SJSA1 (cell line): ENCODE measurements around the gene RAD52. TPM values are rescaled to one million over a fixed set of nuclear protein-coding genes. Genes with fewer than 3 reads are reported as not detected.

Experiments
- DNase-seq, 2 experiments: peaks; one replicate each; pipeline ENCODE4 v3.0.0-alpha.2; 2015 to 2020; ENCODE audit warnings: low spot score in 2 of 2, low read depth in 1 of 2
- H3K27ac ChIP-seq: fragments of 250-450 bp; sonication (Bioruptor Pico); 2 replicates; pipeline ENCODE4 v1.5.1; 2020; ENCODE audit warnings: mild to moderate bottlenecking, moderate library complexity
- H3K27me3 ChIP-seq: fragments of 250-450 bp; sonication (Bioruptor Pico); replicated peaks from 2 replicates; pipeline ENCODE4 v1.5.1; 2020; ENCODE audit warnings: mild to moderate bottlenecking, moderate library complexity
- H3K36me3 ChIP-seq: fragments of 250-450 bp; sonication (Bioruptor Pico); 2 replicates; pipeline ENCODE4 v1.5.1; 2020; ENCODE audit warnings: mild to moderate bottlenecking
- H3K4me1 ChIP-seq: fragments of 250-450 bp; sonication (Bioruptor Pico); replicated peaks from 2 replicates; pipeline ENCODE4 v1.6.1; 2021; ENCODE audit warnings: mild to moderate bottlenecking
- H3K4me3 ChIP-seq: fragments of 250-450 bp; sonication (Bioruptor Pico); 2 replicates; pipeline ENCODE4 v1.5.1; 2020; ENCODE audit warnings: mild to moderate bottlenecking
- H3K9me3 ChIP-seq: fragments of 250-450 bp; sonication (Bioruptor Pico); replicated peaks from 2 replicates; pipeline ENCODE4 v1.5.1; 2020; ENCODE audit warnings: mild to moderate bottlenecking
- total RNA-seq: library from RNA; depleted of rRNA; stranded (reverse); fragments of >200 nt; shearing (Covaris generic); gene quantifications from 2 replicates; pipeline ENCODE4 v1.2.3, GENCODE V29; 2014

Gene RAD52
- total RNA-seq, 1 experiment from 2014 or later = 13.1 TPM

- Histone ChIP-seq H3K9me3 (no peaks in the 10 kb centered on the region), H3K4me1 (no peaks in the 10 kb centered on the region), H3K27me3 (no peaks in the 10 kb centered on the region), H3K27ac (no peak overlapping the region), H3K4me3 (no peak overlapping the region), H3K36me3 (peaks cover 89% of the 10 kb centered on the region)
- no peak for DNase-seq
Measured at GRCh38 chr12:903055-903454, 46.4 kb downstream of the RAD52 start.

GRCh38 chr12:902581-902980 lies 46.9 kb downstream of the RAD52 start:
- DNase-seq = no peak
- Histone ChIP-seq H3K4me3 (no peak overlapping the region), H3K9me3 (no peaks in the 10 kb centered on the region), H3K27ac (no peak overlapping the region), H3K4me1 (no peaks in the 10 kb centered on the region), H3K36me3 (peaks cover 89% of the 10 kb centered on the region), H3K27me3 (no peaks in the 10 kb centered on the region)

- Histone ChIP-seq H3K27me3 (no peaks in the 10 kb centered on the region), H3K36me3 (peaks cover 86% of the 10 kb centered on the region), H3K4me1 (no peaks in the 10 kb centered on the region), H3K27ac (no peak overlapping the region), H3K4me3 (no peak overlapping the region), H3K9me3 (no peaks in the 10 kb centered on the region; the same call in 1 of the 2 replicates)
- no peak for DNase-seq
Measured at GRCh38 chr12:897386-897785, 52.1 kb downstream of the RAD52 start.

GRCh38 chr12:896031-896430 lies 53.5 kb downstream of the RAD52 start:
- Histone ChIP-seq H3K4me3 (no peak overlapping the region), H3K36me3 (peaks cover 79% of the 10 kb centered on the region), H3K27ac (no peak overlapping the region), H3K4me1 (no peaks in the 10 kb centered on the region), H3K9me3 (no peaks in the 10 kb centered on the region; the same call in 1 of the 2 replicates), H3K27me3 (no peaks in the 10 kb centered on the region)
- DNase-seq = no peak

GRCh38 chr12:894226-894625 lies 55.3 kb downstream of the RAD52 start:
- H3K4me3 ChIP-seq = no peak overlapping the region
- H3K27ac ChIP-seq = no peak overlapping the region
- H3K36me3 ChIP-seq = peaks cover 76% of the 10 kb centered on the region
- H3K27me3 ChIP-seq = no peaks in the 10 kb centered on the region
- DNase-seq = no peak
- no peaks in the 10 kb centered on the region for H3K4me1 ChIP-seq
- no peaks in the 10 kb centered on the region; the same call in 1 of the 2 replicates for H3K9me3 ChIP-seq

GRCh38 chr12:886206-886605 lies 63.3 kb downstream of the RAD52 start:
- no peaks in the 10 kb centered on the region for H3K27me3 ChIP-seq
- H3K4me1 ChIP-seq = no peaks in the 10 kb centered on the region
- H3K9me3 ChIP-seq = no peaks in the 10 kb centered on the region
- no peak overlapping the region for H3K27ac ChIP-seq
- no peak for DNase-seq
- H3K4me3 ChIP-seq = no peak overlapping the region
- H3K36me3 ChIP-seq = peaks cover 94% of the 10 kb centered on the region

GRCh38 chr12:885701-886100 lies 63.8 kb downstream of the RAD52 start:
- H3K9me3 ChIP-seq = no peaks in the 10 kb centered on the region
- H3K27ac ChIP-seq = no peak overlapping the region
- H3K4me3 ChIP-seq = no peak overlapping the region
- H3K4me1 ChIP-seq = no peaks in the 10 kb centered on the region
- H3K27me3 ChIP-seq = no peaks in the 10 kb centered on the region
- no peak for DNase-seq
- peaks cover 94% of the 10 kb centered on the region for H3K36me3 ChIP-seq

- Histone ChIP-seq H3K27me3 (no peaks in the 10 kb centered on the region), H3K9me3 (no peaks in the 10 kb centered on the region), H3K36me3 (peaks cover 94% of the 10 kb centered on the region), H3K4me1 (no peaks in the 10 kb centered on the region), H3K27ac (no peak overlapping the region), H3K4me3 (no peak overlapping the region)
- no peak for DNase-seq
Measured at GRCh38 chr12:884746-885414, 64.6 kb downstream of the RAD52 start.

GRCh38 chr12:880656-881055 lies 68.8 kb downstream of the RAD52 start:
- Histone ChIP-seq H3K27me3 (no peaks in the 10 kb centered on the region), H3K36me3 (peaks cover 74% of the 10 kb centered on the region), H3K9me3 (no peaks in the 10 kb centered on the region), H3K27ac (no peak overlapping the region), H3K4me3 (no peak overlapping the region), H3K4me1 (no peaks in the 10 kb centered on the region)
- no peak for DNase-seq

- Histone ChIP-seq H3K4me1 (no peaks in the 10 kb centered on the region), H3K27me3 (no peaks in the 10 kb centered on the region), H3K9me3 (no peaks in the 10 kb centered on the region), H3K4me3 (no peak overlapping the region), H3K27ac (no peak overlapping the region), H3K36me3 (peaks cover 65% of the 10 kb centered on the region)
- no peak for DNase-seq
Measured at GRCh38 chr12:879641-880040, 69.9 kb downstream of the RAD52 start.

- H3K27ac ChIP-seq = no peak overlapping the region
- H3K4me1 ChIP-seq = no peaks in the 10 kb centered on the region
- H3K36me3 ChIP-seq = peaks cover 47% of the 10 kb centered on the region
- no peak for DNase-seq
- no peak overlapping the region for H3K4me3 ChIP-seq
- H3K27me3 ChIP-seq = no peaks in the 10 kb centered on the region
- H3K9me3 ChIP-seq = no peaks in the 10 kb centered on the region
Measured at GRCh38 chr12:873954-874353, 75.5 kb downstream of the RAD52 start.

- Histone ChIP-seq H3K27ac (no peak overlapping the region), H3K4me1 (no peaks in the 10 kb centered on the region), H3K4me3 (no peak overlapping the region), H3K9me3 (no peaks in the 10 kb centered on the region), H3K27me3 (no peaks in the 10 kb centered on the region), H3K36me3 (peaks cover 59% of the 10 kb centered on the region)
- no peak for DNase-seq
Measured at GRCh38 chr12:870378-870777, 79.1 kb downstream of the RAD52 start.

GRCh38 chr12:868722-869121 lies 80.8 kb downstream of the RAD52 start:
- Histone ChIP-seq H3K4me1 (no peaks in the 10 kb centered on the region), H3K36me3 (peaks cover 64% of the 10 kb centered on the region), H3K4me3 (no peak overlapping the region), H3K9me3 (no peaks in the 10 kb centered on the region), H3K27ac (no peak overlapping the region), H3K27me3 (no peaks in the 10 kb centered on the region)
- no peak for DNase-seq

GRCh38 chr12:867905-868304 lies 81.6 kb downstream of the RAD52 start:
- H3K4me3 ChIP-seq = no peak overlapping the region
- H3K27ac ChIP-seq = no peak overlapping the region
- peaks cover 66% of the 10 kb centered on the region for H3K36me3 ChIP-seq
- DNase-seq = no peak
- no peaks in the 10 kb centered on the region for H3K27me3 ChIP-seq
- H3K4me1 ChIP-seq = no peaks in the 10 kb centered on the region
- no peaks in the 10 kb centered on the region for H3K9me3 ChIP-seq

- Histone ChIP-seq H3K4me1 (no peaks in the 10 kb centered on the region), H3K4me3 (no peak overlapping the region), H3K27me3 (no peaks in the 10 kb centered on the region), H3K9me3 (no peaks in the 10 kb centered on the region), H3K27ac (no peak overlapping the region), H3K36me3 (peaks cover 63% of the 10 kb centered on the region)
- no peak for DNase-seq
Measured at GRCh38 chr12:865614-866013, 83.9 kb downstream of the RAD52 start.
